H1 (cell line): ENCODE measurements around the gene PRMT1. TPM values are rescaled to one million over a fixed set of nuclear protein-coding genes. Genes with fewer than 3 reads are reported as not detected.
A peak's percentile ranks its signal among the peaks of the same experiment; 100 is the strongest.

Experiments
- CTCF ChIA-PET: fragments of 300-600 bp; sonication (Branson Sonifier 250); formaldehyde crosslinking; loops from one replicate; lab custom pipeline; 2021; ENCODE audit not compliant: partially characterized antibody; lab: Charles Lee
- POLR2A ChIA-PET: fragments of 300-600 bp; sonication (Branson Sonifier 250); formaldehyde crosslinking; loops from one replicate; lab custom pipeline; 2021; ENCODE audit warnings: inconsistent platforms; ENCODE audit not compliant: partially characterized antibody; lab: Charles Lee
- DNase-seq, 2 experiments: peaks; one replicate each; pipeline versions ENCODE4 v3.0.0 to v3.0.0-alpha.2; 2010 to 2022; ENCODE audit warnings: low spot score in 2 of 2, low read depth in 1 of 2, mixed read lengths in 1 of 2
- FAIRE-seq: peaks from 2 replicates; lab custom pipeline; 2011; peaks lifted over from hg19 to GRCh38; lab: Jason Lieb, UNC
- H2AFZ ChIP-seq: 2 replicates; pipeline ENCODE4 v1.8.1; 2012; ENCODE audit warnings: low read length, inconsistent platforms
- H2AK5ac ChIP-seq: 2 replicates; pipeline ENCODE4 v1.6.1; 2013; ENCODE audit warnings: low read depth, low read length
- H2BK120ac ChIP-seq: replicated peaks from 2 replicates; pipeline ENCODE3; 2013; ENCODE audit warnings: low read depth, low read length, inconsistent platforms
- H2BK12ac ChIP-seq: 2 replicates; pipeline ENCODE4 v1.6.1; 2013; ENCODE audit warnings: low read depth, low read length
- H2BK15ac ChIP-seq: 2 replicates; pipeline ENCODE4 v1.6.1; 2013; ENCODE audit warnings: low read length
- H2BK20ac ChIP-seq: 2 replicates; pipeline ENCODE4 v1.6.1; 2013; ENCODE audit warnings: low read length
- H2BK5ac ChIP-seq: 2 replicates; pipeline ENCODE4 v1.6.1; 2013; ENCODE audit warnings: low read depth, low read length
- H3K14ac ChIP-seq: 2 replicates; pipeline ENCODE4 v1.6.1; 2013; ENCODE audit warnings: inconsistent platforms; ENCODE audit not compliant: insufficient read length
- H3K18ac ChIP-seq: 2 replicates; pipeline ENCODE4 v1.6.1; 2013; ENCODE audit warnings: low read length; ENCODE audit errors: extremely low read depth
- H3K23ac ChIP-seq: 2 replicates; pipeline ENCODE4 v1.6.1; 2013; ENCODE audit warnings: inconsistent platforms; ENCODE audit not compliant: insufficient read length
- H3K23me2 ChIP-seq: 2 replicates; pipeline ENCODE4 v1.6.1; 2013; ENCODE audit warnings: low read depth, low read length
- H3K27ac ChIP-seq: 2 replicates; pipeline ENCODE4 v1.6.1; 2011; ENCODE audit warnings: low read depth, low read length, inconsistent platforms
- H3K27me3 ChIP-seq, 4 experiments: replicated peaks in 1 of 4; 1 replicate in 1 of 4; 2 replicates in 3 of 4; pipeline versions ENCODE4 v1.6.1 to v1.8.1; 2011 to 2013; ENCODE audit warnings: low read length in 3 of 4, mild to moderate bottlenecking in 3 of 4, inconsistent platforms in 2 of 4, mixed read lengths in 2 of 4, moderate library complexity in 1 of 4; ENCODE audit not compliant: control insufficient read depth in 3 of 4, insufficient read depth in 3 of 4; ENCODE audit errors: extremely low read depth in 1 of 4
- H3K36me3 ChIP-seq, 4 experiments: 2 replicates each; pipeline versions ENCODE4 v1.6.1 to v1.8.1; 2011 to 2013; ENCODE audit warnings: mild to moderate bottlenecking in 4 of 4, low read length in 3 of 4, moderate library complexity in 2 of 4, control low read depth in 1 of 4, inconsistent platforms in 1 of 4; ENCODE audit not compliant: insufficient read depth in 4 of 4, control insufficient read depth in 2 of 4
- H3K4ac ChIP-seq: replicated peaks from 2 replicates; pipeline ENCODE3; 2013; ENCODE audit warnings: low read length, low read depth, mixed read lengths, inconsistent platforms; ENCODE audit not compliant: insufficient read length
- H3K4me1 ChIP-seq, 4 experiments: replicated peaks in 1 of 4; 1 replicate in 1 of 4; 2 replicates in 3 of 4; pipeline versions ENCODE4 v1.6.1 to v1.8.1; 2011 to 2013; ENCODE audit warnings: low read length in 3 of 4, inconsistent platforms in 2 of 4, mixed read lengths in 1 of 4; ENCODE audit not compliant: insufficient read depth in 4 of 4, control insufficient read depth in 3 of 4
- H3K4me2 ChIP-seq, 2 experiments: 2 replicates each; pipeline versions ENCODE4 v1.6.1 to v1.8.1; 2011 to 2013; ENCODE audit warnings: low read depth in 2 of 2, low read length in 2 of 2, control low read depth in 1 of 2, inconsistent platforms in 1 of 2, mild to moderate bottlenecking in 1 of 2; ENCODE audit not compliant: insufficient read depth in 1 of 2
- H3K4me3 ChIP-seq, 4 experiments: fragments of 200-600, 300-600 bp in 1 of 4; sonication (generic), shearing (Covaris generic), sonication (Bioruptor Twin) in 1 of 4; 2 replicates each; pipeline versions ENCODE4 v1.5.1 to v1.8.1; 2011 to 2016; ENCODE audit warnings: low read length in 4 of 4, low read depth in 3 of 4, control low read depth in 2 of 4, inconsistent platforms in 2 of 4, mild to moderate bottlenecking in 2 of 4, mixed read lengths in 1 of 4, moderate library complexity in 1 of 4; ENCODE audit not compliant: insufficient read depth in 2 of 4; ENCODE audit errors: extremely low read depth in 1 of 4
- H3K56ac ChIP-seq: replicated peaks from 2 replicates; pipeline ENCODE3; 2013; ENCODE audit warnings: low read depth, mild to moderate bottlenecking, mixed read lengths, low read length, inconsistent platforms; ENCODE audit not compliant: insufficient read length
- H3K79me1 ChIP-seq: 2 replicates; pipeline ENCODE4 v1.6.1; 2013; ENCODE audit warnings: low read depth, low read length, control low read depth
- H3K79me2 ChIP-seq, 2 experiments: 2 replicates each; pipeline versions ENCODE4 v1.6.1 to v1.8.1; 2012 to 2013; ENCODE audit warnings: low read length in 2 of 2, mild to moderate bottlenecking in 2 of 2, inconsistent platforms in 1 of 2; ENCODE audit not compliant: insufficient read depth in 2 of 2, control insufficient read depth in 1 of 2
- H3K9ac ChIP-seq, 4 experiments: replicated peaks in 1 of 4; 1 replicate in 1 of 4; 2 replicates in 3 of 4; pipeline versions ENCODE4 v1.6.1 to v1.8.1; 2011 to 2013; ENCODE audit warnings: low read depth in 3 of 4, low read length in 3 of 4, control low read depth in 2 of 4, mild to moderate bottlenecking in 2 of 4, moderate library complexity in 2 of 4, inconsistent platforms in 1 of 4; ENCODE audit errors: extremely low read depth in 1 of 4
- H3K9me3 ChIP-seq, 2 experiments: 2 replicates each; pipeline versions ENCODE4 v1.6.1 to v1.8.1; 2012 to 2013; ENCODE audit warnings: mild to moderate bottlenecking in 2 of 2, moderate library complexity in 2 of 2, control low read depth in 1 of 2, inconsistent platforms in 1 of 2, low read depth in 1 of 2, low read length in 1 of 2, mixed read lengths in 1 of 2; ENCODE audit not compliant: insufficient read depth in 2 of 2
- H4K20me1 ChIP-seq, 2 experiments: replicated peaks in 1 of 2; 2 replicates each; pipeline versions ENCODE3 to v1.8.1; 2011 to 2013; ENCODE audit warnings: inconsistent platforms in 2 of 2, low read length in 2 of 2, mild to moderate bottlenecking in 1 of 2; ENCODE audit not compliant: insufficient read depth in 2 of 2, control insufficient read depth in 1 of 2
- H4K5ac ChIP-seq: 2 replicates; pipeline ENCODE4 v1.6.1; 2013; ENCODE audit warnings: low read length, low read depth, mixed read lengths, inconsistent platforms; ENCODE audit not compliant: insufficient read length
- H4K8ac ChIP-seq: 2 replicates; pipeline ENCODE4 v1.8.0; 2013; ENCODE audit warnings: mild to moderate bottlenecking, moderate library complexity, low read length, inconsistent platforms; ENCODE audit not compliant: insufficient read depth; ENCODE audit errors: extremely low read depth
- H4K91ac ChIP-seq: replicated peaks from 2 replicates; pipeline ENCODE3; 2013; ENCODE audit warnings: low read length, mixed read lengths, inconsistent platforms; ENCODE audit not compliant: insufficient read length
- JUND ChIP-seq: IDR thresholded peaks from 2 replicates; pipeline ENCODE4 v1.6.1; 2011; ENCODE audit warnings: mild to moderate bottlenecking, improper control_type of control experiment, low read length
- SUZ12 ChIP-seq: fragments of 200-600 bp; sonication (generic); IDR thresholded peaks from 2 replicates; pipeline ENCODE4 v1.6.1; 2012; ENCODE audit warnings: mild to moderate bottlenecking, inconsistent platforms, low read length, moderate library complexity, mixed read lengths
- WGBS, 2 experiments: shearing (Covaris generic) in 1 of 2; methylation state at CpG; one replicate each; pipeline versions ENCODE4 v1.1.6 to v1.1.7; 2013 to 2015; ENCODE audit warnings: low lambda C conversion rate in 2 of 2, mixed read lengths in 2 of 2, inconsistent platforms in 1 of 2, low coverage in 1 of 2, missing lambda C conversion rate in 1 of 2; ENCODE audit not compliant: insufficient replicate concordance in 2 of 2, insufficient coverage in 1 of 2, insufficient read length in 1 of 2; ENCODE audit errors: extremely low coverage in 1 of 2, missing lambda C conversion rate in 1 of 2; 5-methylcytosine and 5-hydroxymethylcytosine counted together
- polyA plus RNA-seq, 7 experiments: library from polyadenylated mRNA; depleted of rRNA in 3 of 7; stranded (reverse) in 5 of 7; unstranded in 2 of 7; fragments of >200 nt in 5 of 7; fragments of 200-250 nt in 2 of 7; gene quantifications; 1 replicate in 5 of 7; 2 replicates in 1 of 7; 4 replicates in 1 of 7; pipeline versions ENCODE4 v1.2.1 to v1.2.3, GENCODE V29; 2011 to 2013; ENCODE audit warnings: missing spikeins in 2 of 7, mixed read lengths in 2 of 7
- total RNA-seq: library from RNA; stranded (reverse); fragmentation: NEBNext Ultra II Directional; extraction: Animal tissue kit (Norgen Biotek cat#: 25700); gene quantifications from 2 replicates; pipeline ENCODE4 v1.2.1, GENCODE V29; 2021

The PRMT1 gene
- total and polyA plus RNA-seq, 2 of the 8 experiments (the other 6 are each of a cell fraction or from before 2014, with no cell fraction given): 561 to 1,215 TPM

DNA sequence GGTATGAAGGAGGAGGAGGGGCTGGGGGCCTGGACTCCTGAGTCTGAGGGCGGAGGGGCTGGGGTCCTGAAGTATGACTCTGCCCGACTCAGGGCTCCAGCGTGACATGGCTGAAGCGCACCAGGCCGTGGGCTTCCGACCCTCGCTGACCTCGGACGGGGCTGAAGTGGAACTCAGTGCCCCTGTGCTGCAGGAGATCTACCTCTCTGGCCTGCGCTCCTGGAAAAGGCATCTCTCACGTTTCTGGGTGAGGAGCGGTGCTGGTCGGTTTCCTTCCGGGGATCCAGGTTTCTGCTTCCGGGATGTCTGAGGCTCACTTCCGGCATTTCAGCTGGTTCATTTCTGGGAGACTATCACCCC is 15.1 kb downstream of the PRMT1 start:
- Histone ChIP-seq H3K23me2 (peaks cover 20% of the 10 kb centered on the region), H3K56ac (no peak overlapping the region), H4K5ac (peak overlapping the region; percentile 59), H3K4me3 (peak overlapping the region; percentile 88 to 94 (median 92); a peak in 7 of 8 replicates), H2BK12ac (no peak overlapping the region), H3K4me1 (peaks cover 0 to 25% (median 13%) of the 10 kb centered on the region in 4 experiments; a peak in 6 of 7 replicates), H3K79me1 (no peaks in the 10 kb centered on the region), H2BK20ac (no peak overlapping the region), H3K79me2 (peaks cover 0 to 9% of the 10 kb centered on the region in 2 experiments; a peak in 1 of 4 replicates), H3K4ac (peak overlapping the region; percentile 84), H2BK5ac (no peak overlapping the region), H3K9ac (no peak overlapping the region), H4K8ac (no peak overlapping the region), H3K9me3 (no peaks in the 10 kb centered on the region), H3K14ac (no peak overlapping the region), H3K4me2 (peak overlapping the region; percentile 93 to 99), H3K36me3 (peaks cover 6 to 21% (median 11%) of the 10 kb centered on the region in 4 experiments; a peak in 7 of 8 replicates), H3K27ac (no peak overlapping the region), H2BK15ac (no peak overlapping the region; the same call in 1 of the 2 replicates), H2AFZ (no peak overlapping the region), H3K18ac (peak overlapping the region; percentile 71; the same call in 1 of the 2 replicates), H3K23ac (no peak overlapping the region), H2AK5ac (no peak overlapping the region), H3K27me3 (no peaks in the 10 kb centered on the region), H4K20me1 (peaks cover 0 to 16% of the 10 kb centered on the region in 2 experiments), H2BK120ac (no peak overlapping the region), H4K91ac (peak overlapping the region; percentile 66)
- no peak for FAIRE-seq
- POLR2A ChIA-PET: interaction anchor here (0.6 to 12.2 kb wide), 10 partner anchors 8 to 172 kb away, joined by 3 to 168 read pairs (median 4); partner anchors contain the start of genes PRMT1, PRR12 and PRRG2
- CTCF ChIA-PET: interaction anchor here (1.6 to 3.4 kb wide), 4 partner anchors 12 to 113 kb away, joined by 4 to 11 read pairs (median 6); no protein-coding TSS in a partner anchor
- 89% methylated on average over 7 of the region's 16 CpGs; no CpG with 5 or more reads in 1 of the 2 experiments for WGBS, 2 experiments
- no peak for DNase-seq
- TF ChIP-seq SUZ12: no peak
- TF ChIP-seq JUND: no peak
